Fibroblast of mammary gland (primary cell): ENCODE results near the gene DOCK10.

Source experiments
- DNase-seq: peaks from one replicate; pipeline ENCODE4 v3.0.0-alpha.2; 2010; ENCODE audit warnings: low read depth
- H3K4me3 ChIP-seq: 2 replicates; pipeline ENCODE4 v1.5.1; 2011; ENCODE audit warnings: low read depth, mild to moderate bottlenecking, low read length, moderate library complexity; ENCODE audit not compliant: control insufficient read depth
- CTCF ChIP-seq: conservative IDR thresholded peaks from 2 replicates; pipeline ENCODE4 v1.5.1; 2011; ENCODE audit warnings: low read depth, low read length, inconsistent platforms; ENCODE audit not compliant: control insufficient read depth, insufficient read depth

DOCK10 gene

DNA sequence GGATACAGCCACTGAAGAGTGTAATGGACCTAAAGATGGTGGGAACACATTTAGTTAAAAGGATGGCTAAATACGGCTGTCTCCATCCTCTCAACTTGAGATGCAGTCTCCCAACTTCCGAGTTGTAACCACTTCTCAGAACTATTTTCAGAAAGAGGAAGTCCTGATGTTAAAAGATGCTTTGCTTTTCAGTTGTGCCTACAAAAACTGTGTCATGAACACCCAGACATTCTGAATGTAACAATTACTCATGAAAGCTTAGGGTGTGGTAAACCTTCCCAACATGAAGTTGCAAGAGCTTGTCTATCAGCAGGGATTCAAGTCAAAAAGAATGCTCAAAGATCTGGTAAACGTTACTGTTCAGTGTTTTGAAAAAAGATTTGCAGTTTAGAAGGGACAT lies 147.9 kb downstream of the DOCK10 start:
- DNase-seq: no peak
- TF ChIP-seq CTCF: no peak
- no peak overlapping the region for H3K4me3 ChIP-seq

- DNase-seq: no peak
- H3K4me3 ChIP-seq: no peak overlapping the region
- no peak for TF ChIP-seq CTCF
Observed at GRCh38 chr2:224893848-224894247, 148.4 kb downstream of the DOCK10 start.

DNA sequence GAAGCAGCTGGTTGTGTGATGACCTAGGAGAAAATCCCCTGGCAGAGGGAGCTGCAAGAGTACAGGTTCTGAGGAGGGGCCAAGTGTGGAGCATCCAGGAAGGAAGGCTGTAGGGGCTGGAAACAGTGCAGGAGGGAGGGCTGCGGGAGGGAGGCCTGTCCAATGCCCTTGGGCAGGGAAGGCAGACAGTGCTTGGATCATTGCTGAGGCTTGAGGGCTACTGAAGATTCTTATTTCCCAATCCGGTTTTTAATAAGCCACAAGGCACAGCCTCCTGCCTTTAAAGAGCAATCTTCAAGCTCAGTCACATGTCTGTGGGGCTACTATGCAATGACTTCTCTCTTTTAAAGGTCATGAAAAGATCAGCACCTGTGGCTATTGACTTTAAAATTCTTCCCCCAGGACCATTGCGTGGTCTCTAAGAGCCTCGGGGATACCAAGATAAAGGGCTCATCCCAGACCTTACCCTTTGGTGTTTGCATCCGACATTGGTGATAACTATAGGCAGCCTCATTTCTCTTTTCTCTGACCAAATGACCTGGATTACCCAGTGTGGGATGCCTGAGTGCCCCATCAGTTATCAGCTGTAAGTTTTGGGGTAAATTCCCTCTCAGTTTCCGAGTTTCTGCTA lies 149.6 kb downstream of the DOCK10 start:
- TF ChIP-seq CTCF: no peak
- DNase-seq: no peak
- H3K4me3 ChIP-seq: no peak overlapping the region

GRCh38 chr2:224890372-224890771 lies 151.9 kb downstream of the DOCK10 start:
- DNase-seq: no peak
- no peak for TF ChIP-seq CTCF
- no peak overlapping the region for H3K4me3 ChIP-seq

DNA sequence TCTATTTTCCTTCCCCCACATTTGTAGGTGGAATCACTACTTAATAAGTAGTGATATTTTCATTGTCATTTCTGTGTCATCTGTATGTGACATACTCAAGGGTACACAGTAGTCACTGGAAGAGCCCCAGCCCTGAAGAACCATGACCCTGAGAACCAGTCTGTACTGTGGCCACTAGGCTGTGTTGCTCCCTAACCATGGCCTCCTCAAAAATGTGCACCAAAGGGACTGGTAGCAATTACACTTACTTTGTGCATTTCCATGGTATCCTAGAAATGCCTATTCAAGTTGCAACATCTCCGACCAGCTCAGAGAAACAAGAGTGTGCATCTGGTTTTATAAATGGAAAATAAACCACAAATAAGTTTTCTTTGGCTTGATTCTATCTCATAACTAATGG lies 155.1 kb downstream of the DOCK10 start:
- DNase-seq: peak; percentile 92
- TF ChIP-seq CTCF: peak; percentile 67

GRCh38 chr2:224885836-224886547 lies 156.3 kb downstream of the DOCK10 start:
- H3K4me3 ChIP-seq: no peak overlapping the region
- DNase-seq: peak; percentile 92
- no peak for TF ChIP-seq CTCF

More for the DNA sequence above, 155.1 kb downstream of the DOCK10 start:
- H3K4me3 ChIP-seq: no peak overlapping the region

DNA sequence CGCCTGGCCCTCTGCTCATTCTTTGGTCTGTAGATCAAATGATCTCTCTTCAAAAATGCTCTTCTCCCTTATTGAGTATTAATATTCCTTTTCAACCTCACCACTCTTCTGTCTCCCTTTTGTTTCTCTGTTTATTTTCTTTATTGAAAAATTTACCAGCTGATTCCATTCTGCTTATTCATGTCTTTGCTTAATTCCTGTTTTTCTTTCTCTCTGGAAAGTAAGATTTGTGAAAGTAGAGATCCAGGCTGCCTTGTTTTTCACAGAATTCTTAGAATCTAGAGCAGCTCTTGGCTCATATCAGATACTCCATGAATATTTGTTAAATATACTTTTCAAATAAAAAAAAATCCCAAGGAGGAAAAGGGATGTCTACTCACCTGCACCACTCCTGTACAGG lies 157.0 kb downstream of the DOCK10 start:
- no peak for TF ChIP-seq CTCF
- DNase-seq: no peak
- no peak overlapping the region for H3K4me3 ChIP-seq
